PC-9 (cell line): ENCODE measurements around the gene CAMTA1. TPM values are rescaled to one million over a fixed set of nuclear protein-coding genes. Genes with fewer than 3 reads are reported as not detected.
"Not testable (repeated sequence)": the region's sequence is repeated elsewhere in the genome, so short reads cannot be mapped to it uniquely, and the experiment has no call there.

Experiments used
- BruUV-seq: library from RNA; stranded (reverse); fragments of 400-500 nt; replicated peaks from 2 replicates; lab custom pipeline; 2021; lab: Mats Ljungman, UMichigan
- CTCF ChIA-PET: fragments of 300-600 bp; sonication (Branson Sonifier 250); formaldehyde crosslinking; loops from one replicate; lab custom pipeline; 2022; ENCODE audit warnings: antibody characterized with exemption; lab: Charles Lee
- POLR2A ChIA-PET: fragments of 300-600 bp; sonication (Branson Sonifier 250); formaldehyde crosslinking; loops from one replicate; lab custom pipeline; 2022; ENCODE audit warnings: antibody characterized with exemption; ENCODE audit not compliant: unreplicated experiment; lab: Charles Lee
- DNase-seq, 2 experiments: peaks; one replicate each; pipeline versions ENCODE4 v3.0.0 to v3.0.0-alpha.2; 2015 to 2022; ENCODE audit warnings: mixed read lengths in 1 of 2
- H2AFZ ChIP-seq: fragments of 200-600 bp; sonication (generic); 2 replicates; pipeline ENCODE4 v1.8.1; 2017; ENCODE audit warnings: antibody characterized with exemption
- H3F3A ChIP-seq: fragments of 200-600 bp; sonication (generic); 2 replicates; pipeline ENCODE4 v1.8.1; 2017; ENCODE audit warnings: antibody characterized with exemption, mild to moderate bottlenecking, low read depth; ENCODE audit not compliant: insufficient read depth
- H3K27ac ChIP-seq: fragments of 200-600 bp; sonication (generic); 2 replicates; pipeline ENCODE4 v1.6.1; 2016; ENCODE audit warnings: mixed run types
- H3K27me3 ChIP-seq: fragments of 200-600 bp; sonication (generic); 2 replicates; pipeline ENCODE4 v1.6.1; 2016; ENCODE audit warnings: low read depth, mixed run types; ENCODE audit not compliant: insufficient read depth
- H3K36me3 ChIP-seq: fragments of 200-600 bp; sonication (generic); 2 replicates; pipeline ENCODE4 v1.6.1; 2016; ENCODE audit warnings: low read depth, mixed run types
- H3K4me1 ChIP-seq: fragments of 200-600 bp; sonication (generic); replicated peaks from 2 replicates; pipeline ENCODE4 v1.6.1; 2016; ENCODE audit warnings: mixed run types; ENCODE audit not compliant: insufficient read depth
- H3K4me2 ChIP-seq: fragments of 200-600 bp; sonication (generic); 2 replicates; pipeline ENCODE4 v1.6.1; 2017; ENCODE audit warnings: mixed run types
- H3K4me3 ChIP-seq: fragments of 200-600 bp; sonication (generic); 2 replicates; pipeline ENCODE4 v1.6.1; 2016; ENCODE audit warnings: mixed run types
- H3K79me2 ChIP-seq: fragments of 200-600 bp; sonication (generic); 2 replicates; pipeline ENCODE4 v1.6.1; 2017; ENCODE audit warnings: low read depth, mixed run types
- H3K9me2 ChIP-seq: fragments of 200-600 bp; sonication (generic); 2 replicates; pipeline ENCODE4 v1.8.1; 2017; ENCODE audit warnings: mild to moderate bottlenecking; ENCODE audit not compliant: insufficient read depth
- H3K9me3 ChIP-seq: fragments of 200-600 bp; sonication (generic); 2 replicates; pipeline ENCODE4 v1.8.1; 2016; ENCODE audit warnings: low read depth; ENCODE audit not compliant: insufficient read depth
- H4K20me1 ChIP-seq: fragments of 200-600 bp; sonication (generic); 2 replicates; pipeline ENCODE4 v1.8.1; 2017; ENCODE audit not compliant: insufficient read depth
- CTCF ChIP-seq: fragments of 200-600 bp; sonication (generic); conservative IDR thresholded peaks from 2 replicates; pipeline ENCODE4 v1.6.1; 2017; ENCODE audit warnings: mixed run types, antibody characterized with exemption, mild to moderate bottlenecking, moderate library complexity
- EZH2 ChIP-seq: fragments of 200-600 bp; sonication (generic); IDR thresholded peaks from 2 replicates; pipeline ENCODE4 v1.8.0; 2017; ENCODE audit warnings: antibody characterized with exemption, low read depth
- intact Hi-C: fragments of 100-400 bp; cut with micrococcal nuclease; formaldehyde crosslinking; loops from one replicate; pipeline ENCODE4 v1.10.0; 2022; ENCODE audit not compliant: unreplicated experiment
- total RNA-seq: library from RNA; stranded (reverse); gene quantifications from 2 replicates; pipeline ENCODE4 v1.2.3, GENCODE V29; 2021

CAMTA1 gene
- total RNA-seq, 1 experiment from 2014 or later, result 72.3 TPM

- H3K79me2 ChIP-seq, result no peaks in the 10 kb centered on the region
- no peak overlapping the region for H3K27ac ChIP-seq
- no peak for TF ChIP-seq CTCF
- no peak for TF ChIP-seq EZH2
- intact Hi-C loops, result no loop called here
- POLR2A ChIA-PET, result no interaction called here
- DNase-seq, result no peak
- no TSS peak for BruUV-seq
- peaks cover 20% of the 10 kb centered on the region; the same call in 1 of the 2 replicates for H3K27me3 ChIP-seq
- H4K20me1 ChIP-seq, result no peaks in the 10 kb centered on the region
- H3K9me2 ChIP-seq, result no peaks in the 10 kb centered on the region
- H3K4me2 ChIP-seq, result no peak overlapping the region
- H3K9me3 ChIP-seq, result no peaks in the 10 kb centered on the region
- H3K4me1 ChIP-seq, result no peaks in the 10 kb centered on the region
- no peak overlapping the region for H2AFZ ChIP-seq
- CTCF ChIA-PET, result no interaction called here
- no peak overlapping the region for H3K4me3 ChIP-seq
- H3F3A ChIP-seq, result no peaks in the 10 kb centered on the region
- no peaks in the 10 kb centered on the region for H3K36me3 ChIP-seq
Measured at GRCh38 chr1:7326366-7326765, 541.1 kb downstream of the CAMTA1 start.

DNA sequence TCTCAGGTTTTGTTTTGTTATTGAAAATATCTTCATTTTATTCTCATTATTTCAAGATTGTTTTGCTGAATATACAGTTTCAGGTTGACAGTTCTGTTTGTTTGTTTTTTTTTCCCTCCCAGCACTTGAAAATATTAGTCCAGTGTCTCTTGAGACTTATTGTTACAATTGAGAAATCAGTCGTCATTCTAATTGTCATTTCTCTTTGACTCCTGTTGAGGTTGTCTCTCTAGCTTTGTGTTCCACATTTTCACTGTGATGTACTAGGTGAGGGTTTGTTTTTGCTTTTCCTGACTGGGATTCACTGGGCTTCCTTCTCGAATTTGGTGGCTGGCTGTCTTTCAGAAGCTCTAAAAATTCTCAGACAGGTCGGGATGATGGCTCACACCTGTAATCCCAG is 542.6 kb downstream of the CAMTA1 start:
- Histone ChIP-seq H3K4me3 (no peak overlapping the region), H3K9me3 (no peaks in the 10 kb centered on the region), H3K27ac (no peak overlapping the region), H4K20me1 (no peaks in the 10 kb centered on the region), H3K9me2 (no peaks in the 10 kb centered on the region), H3K36me3 (no peaks in the 10 kb centered on the region), H2AFZ (no peak overlapping the region), H3K4me1 (no peaks in the 10 kb centered on the region), H3K27me3 (peaks cover 34% of the 10 kb centered on the region), H3F3A (no peaks in the 10 kb centered on the region), H3K79me2 (no peaks in the 10 kb centered on the region), H3K4me2 (no peak overlapping the region)
- POLR2A ChIA-PET, result no interaction called here
- no peak for TF ChIP-seq CTCF
- TF ChIP-seq EZH2, result no peak
- BruUV-seq, result no TSS peak
- intact Hi-C loops, result no loop called here
- CTCF ChIA-PET, result no interaction called here
- no peak for DNase-seq

- ChIA-PET POLR2A (no interaction called here), CTCF (no interaction called here)
- no peak for DNase-seq
- no peak for TF ChIP-seq CTCF
- no peak for TF ChIP-seq EZH2
- no peaks in the 10 kb centered on the region for H3F3A ChIP-seq
- H4K20me1 ChIP-seq, result no peaks in the 10 kb centered on the region
- H3K4me2 ChIP-seq, result no peak overlapping the region
- H3K79me2 ChIP-seq, result no peaks in the 10 kb centered on the region
- H2AFZ ChIP-seq, result no peak overlapping the region
- peaks cover 52% of the 10 kb centered on the region for H3K27me3 ChIP-seq
- H3K4me3 ChIP-seq, result no peak overlapping the region
- BruUV-seq, result no TSS peak
- H3K9me2 ChIP-seq, result no peaks in the 10 kb centered on the region
- no peaks in the 10 kb centered on the region for H3K36me3 ChIP-seq
- no peaks in the 10 kb centered on the region for H3K4me1 ChIP-seq
- intact Hi-C loops, result no loop called here
- H3K9me3 ChIP-seq, result no peaks in the 10 kb centered on the region
- H3K27ac ChIP-seq, result no peak overlapping the region
Measured at GRCh38 chr1:7329868-7330615, 544.8 kb downstream of the CAMTA1 start.

DNA sequence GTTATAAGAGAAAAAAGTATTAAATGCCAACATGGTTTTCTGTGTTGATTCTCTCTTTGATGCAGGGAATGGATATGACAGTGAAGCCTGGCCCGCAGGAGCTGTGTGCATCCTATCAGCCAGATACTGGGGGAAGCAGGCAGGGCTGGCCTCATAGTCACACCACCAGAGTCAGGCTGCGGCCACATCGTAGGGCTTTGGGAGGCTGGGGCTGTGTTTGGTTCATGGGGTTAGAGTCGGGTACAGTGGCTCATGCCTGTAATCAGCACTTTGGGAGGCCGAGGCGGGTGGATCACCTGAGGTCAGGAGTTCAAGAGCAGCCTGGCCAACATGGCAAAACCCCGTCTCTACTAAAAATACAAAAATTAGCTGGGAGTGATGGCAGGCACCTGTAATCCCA is 545.5 kb downstream of the CAMTA1 start:
- H3F3A ChIP-seq, H2AFZ ChIP-seq, H3K36me3 ChIP-seq, H3K9me3 ChIP-seq, H3K9me2 ChIP-seq, H3K4me2 ChIP-seq, intact Hi-C loops, H3K4me3 ChIP-seq, CTCF ChIA-PET, H3K27ac ChIP-seq, POLR2A ChIA-PET, H3K79me2 ChIP-seq, H4K20me1 ChIP-seq, H3K4me1 ChIP-seq, DNase-seq, BruUV-seq: not testable (repeated sequence)
- H3K27me3 ChIP-seq, result peaks cover 58% of the 10 kb centered on the region
